PC-9 (cell line): ENCODE measurements around the gene RDH8. TPM values are rescaled to one million over a fixed set of nuclear protein-coding genes. Genes with fewer than 3 reads are reported as not detected.

Experiments
- BruUV-seq: library from RNA; stranded (reverse); fragments of 400-500 nt; replicated peaks from 2 replicates; lab custom pipeline; 2021; lab: Mats Ljungman, UMichigan
- CTCF ChIA-PET: fragments of 300-600 bp; sonication (Branson Sonifier 250); formaldehyde crosslinking; loops from one replicate; lab custom pipeline; 2022; ENCODE audit warnings: antibody characterized with exemption; lab: Charles Lee
- POLR2A ChIA-PET: fragments of 300-600 bp; sonication (Branson Sonifier 250); formaldehyde crosslinking; loops from one replicate; lab custom pipeline; 2022; ENCODE audit warnings: antibody characterized with exemption; ENCODE audit not compliant: unreplicated experiment; lab: Charles Lee
- DNase-seq, 2 experiments: peaks; one replicate each; pipeline versions ENCODE4 v3.0.0 to v3.0.0-alpha.2; 2015 to 2022; ENCODE audit warnings: mixed read lengths in 1 of 2
- H2AFZ ChIP-seq: fragments of 200-600 bp; sonication (generic); 2 replicates; pipeline ENCODE4 v1.8.1; 2017; ENCODE audit warnings: antibody characterized with exemption
- H3F3A ChIP-seq: fragments of 200-600 bp; sonication (generic); 2 replicates; pipeline ENCODE4 v1.8.1; 2017; ENCODE audit warnings: antibody characterized with exemption, mild to moderate bottlenecking, low read depth; ENCODE audit not compliant: insufficient read depth
- H3K27ac ChIP-seq: fragments of 200-600 bp; sonication (generic); 2 replicates; pipeline ENCODE4 v1.6.1; 2016; ENCODE audit warnings: mixed run types
- H3K27me3 ChIP-seq: fragments of 200-600 bp; sonication (generic); 2 replicates; pipeline ENCODE4 v1.6.1; 2016; ENCODE audit warnings: low read depth, mixed run types; ENCODE audit not compliant: insufficient read depth
- H3K36me3 ChIP-seq: fragments of 200-600 bp; sonication (generic); 2 replicates; pipeline ENCODE4 v1.6.1; 2016; ENCODE audit warnings: low read depth, mixed run types
- H3K4me1 ChIP-seq: fragments of 200-600 bp; sonication (generic); replicated peaks from 2 replicates; pipeline ENCODE4 v1.6.1; 2016; ENCODE audit warnings: mixed run types; ENCODE audit not compliant: insufficient read depth
- H3K4me2 ChIP-seq: fragments of 200-600 bp; sonication (generic); 2 replicates; pipeline ENCODE4 v1.6.1; 2017; ENCODE audit warnings: mixed run types
- H3K4me3 ChIP-seq: fragments of 200-600 bp; sonication (generic); 2 replicates; pipeline ENCODE4 v1.6.1; 2016; ENCODE audit warnings: mixed run types
- H3K79me2 ChIP-seq: fragments of 200-600 bp; sonication (generic); 2 replicates; pipeline ENCODE4 v1.6.1; 2017; ENCODE audit warnings: low read depth, mixed run types
- H3K9me2 ChIP-seq: fragments of 200-600 bp; sonication (generic); 2 replicates; pipeline ENCODE4 v1.8.1; 2017; ENCODE audit warnings: mild to moderate bottlenecking; ENCODE audit not compliant: insufficient read depth
- H3K9me3 ChIP-seq: fragments of 200-600 bp; sonication (generic); 2 replicates; pipeline ENCODE4 v1.8.1; 2016; ENCODE audit warnings: low read depth; ENCODE audit not compliant: insufficient read depth
- H4K20me1 ChIP-seq: fragments of 200-600 bp; sonication (generic); 2 replicates; pipeline ENCODE4 v1.8.1; 2017; ENCODE audit not compliant: insufficient read depth
- EZH2 ChIP-seq: fragments of 200-600 bp; sonication (generic); IDR thresholded peaks from 2 replicates; pipeline ENCODE4 v1.8.0; 2017; ENCODE audit warnings: antibody characterized with exemption, low read depth
- intact Hi-C: fragments of 100-400 bp; cut with micrococcal nuclease; formaldehyde crosslinking; loops from one replicate; pipeline ENCODE4 v1.10.0; 2022; ENCODE audit not compliant: unreplicated experiment
- total RNA-seq: library from RNA; stranded (reverse); gene quantifications from 2 replicates; pipeline ENCODE4 v1.2.3, GENCODE V29; 2021
- TF ChIP-seq, protein P1 (sequence below): fragments of 200-600 bp; sonication (generic); conservative IDR thresholded peaks from 2 replicates; pipeline ENCODE4 v1.6.1; 2017; ENCODE audit warnings: mixed run types, antibody characterized with exemption, mild to moderate bottlenecking, moderate library complexity

The RDH8 gene
- total RNA-seq, 1 experiment from 2014 or later = not detected

- Histone ChIP-seq H4K20me1 (no peaks in the 10 kb centered on the region), H3K9me3 (no peaks in the 10 kb centered on the region), H3K27ac (no peak overlapping the region), H3K9me2 (no peaks in the 10 kb centered on the region), H3K4me2 (no peak overlapping the region), H3F3A (no peaks in the 10 kb centered on the region), H3K36me3 (no peaks in the 10 kb centered on the region), H3K27me3 (peaks cover 96% of the 10 kb centered on the region), H3K4me3 (no peak overlapping the region), H3K79me2 (no peaks in the 10 kb centered on the region), H3K4me1 (no peaks in the 10 kb centered on the region), H2AFZ (no peak overlapping the region)
- CTCF ChIA-PET = no interaction called here
- intact Hi-C loops = no loop called here
- no peak for TF ChIP-seq EZH2
- TF ChIP-seq, protein P1, sequence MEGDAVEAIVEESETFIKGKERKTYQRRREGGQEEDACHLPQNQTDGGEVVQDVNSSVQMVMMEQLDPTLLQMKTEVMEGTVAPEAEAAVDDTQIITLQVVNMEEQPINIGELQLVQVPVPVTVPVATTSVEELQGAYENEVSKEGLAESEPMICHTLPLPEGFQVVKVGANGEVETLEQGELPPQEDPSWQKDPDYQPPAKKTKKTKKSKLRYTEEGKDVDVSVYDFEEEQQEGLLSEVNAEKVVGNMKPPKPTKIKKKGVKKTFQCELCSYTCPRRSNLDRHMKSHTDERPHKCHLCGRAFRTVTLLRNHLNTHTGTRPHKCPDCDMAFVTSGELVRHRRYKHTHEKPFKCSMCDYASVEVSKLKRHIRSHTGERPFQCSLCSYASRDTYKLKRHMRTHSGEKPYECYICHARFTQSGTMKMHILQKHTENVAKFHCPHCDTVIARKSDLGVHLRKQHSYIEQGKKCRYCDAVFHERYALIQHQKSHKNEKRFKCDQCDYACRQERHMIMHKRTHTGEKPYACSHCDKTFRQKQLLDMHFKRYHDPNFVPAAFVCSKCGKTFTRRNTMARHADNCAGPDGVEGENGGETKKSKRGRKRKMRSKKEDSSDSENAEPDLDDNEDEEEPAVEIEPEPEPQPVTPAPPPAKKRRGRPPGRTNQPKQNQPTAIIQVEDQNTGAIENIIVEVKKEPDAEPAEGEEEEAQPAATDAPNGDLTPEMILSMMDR = no peak
- DNase-seq = no peak
- no TSS peak for BruUV-seq
- POLR2A ChIA-PET = no interaction called here
These were observed 23.4 kb downstream of the RDH8 start for GRCh38 chr19:10036601-10037071.

GRCh38 chr19:10037367-10037766, 24.1 kb downstream of the RDH8 start:
- CTCF ChIA-PET = no interaction called here
- BruUV-seq = no TSS peak
- Histone ChIP-seq H3K9me3 (no peaks in the 10 kb centered on the region), H3F3A (no peaks in the 10 kb centered on the region), H4K20me1 (no peaks in the 10 kb centered on the region), H3K27ac (no peak overlapping the region), H2AFZ (no peak overlapping the region), H3K4me2 (no peak overlapping the region), H3K9me2 (no peaks in the 10 kb centered on the region), H3K36me3 (no peaks in the 10 kb centered on the region), H3K4me3 (no peak overlapping the region), H3K79me2 (no peaks in the 10 kb centered on the region), H3K4me1 (no peaks in the 10 kb centered on the region), H3K27me3 (peaks cover 89% of the 10 kb centered on the region)
- TF ChIP-seq EZH2 = no peak
- intact Hi-C loops = no loop called here
- no peak for DNase-seq
- POLR2A ChIA-PET = interaction anchor here (0.5 to 0.7 kb wide), 2 partner anchors 9 to 10 kb away, joined by 3 to 5 read pairs; no protein-coding TSS in a partner anchor

GRCh38 chr19:10037809-10038208, 24.5 kb downstream of the RDH8 start:
- CTCF ChIA-PET = no interaction called here
- BruUV-seq = no TSS peak
- no peak overlapping the region for H3K4me3 ChIP-seq
- H3K36me3 ChIP-seq = no peaks in the 10 kb centered on the region
- no peaks in the 10 kb centered on the region for H3K79me2 ChIP-seq
- DNase-seq = peak in 1 of 2 experiments; percentile 8
- no peak overlapping the region for H3K4me2 ChIP-seq
- intact Hi-C loops = no loop called here
- no peaks in the 10 kb centered on the region for H3K9me3 ChIP-seq
- H3F3A ChIP-seq = no peaks in the 10 kb centered on the region
- H3K9me2 ChIP-seq = no peaks in the 10 kb centered on the region
- no peaks in the 10 kb centered on the region for H3K4me1 ChIP-seq
- H4K20me1 ChIP-seq = no peaks in the 10 kb centered on the region
- no peak for TF ChIP-seq EZH2
- TF ChIP-seq, protein P1 = no peak
- H3K27me3 ChIP-seq = peaks cover 85% of the 10 kb centered on the region
- H2AFZ ChIP-seq = no peak overlapping the region
- POLR2A ChIA-PET = interaction anchor here (0.5 to 0.7 kb wide), 2 partner anchors 9 to 10 kb away, joined by 3 to 5 read pairs; no protein-coding TSS in a partner anchor
- H3K27ac ChIP-seq = no peak overlapping the region
